GM20000 (cell line): ENCODE results near the gene SUGCT.
A peak's percentile ranks its signal among the peaks of the same experiment; 100 is the strongest.
"Not testable (repeated sequence)": the region's sequence is repeated elsewhere in the genome, so short reads cannot be mapped to it uniquely, and the experiment has no call there.

Source experiments
- DNase-seq: peaks from one replicate; pipeline ENCODE4 v3.0.0; 2012; ENCODE audit warnings: low spot score
- TF ChIP-seq, protein P1 (sequence below): IDR thresholded peaks from 2 replicates; pipeline ENCODE4 v1.5.1; 2012; ENCODE audit warnings: mild to moderate bottlenecking, control low read depth; ENCODE audit errors: extremely low read depth, missing control alignments

The SUGCT gene

DNA sequence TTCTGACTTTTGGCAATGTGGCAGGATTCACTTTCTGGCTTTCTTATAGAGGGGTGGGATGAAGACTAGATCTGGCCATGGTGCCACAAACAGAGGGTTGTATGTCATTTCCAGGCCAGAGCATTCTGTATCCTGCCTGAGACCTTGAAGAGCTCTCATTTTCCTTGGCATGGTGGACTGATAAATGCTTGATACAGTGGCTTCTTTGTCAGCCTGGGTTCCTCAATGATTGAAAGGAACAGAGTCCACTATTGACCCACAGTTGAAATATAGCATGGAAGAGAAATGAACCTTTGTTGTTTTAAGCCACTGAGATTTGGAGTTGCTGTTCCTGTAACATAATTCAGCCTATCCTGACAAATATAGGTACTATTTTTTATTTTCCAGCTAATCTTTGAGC lies 462.7 kb downstream of the SUGCT start:
- DNase-seq, result no peak
- TF ChIP-seq, protein P1, sequence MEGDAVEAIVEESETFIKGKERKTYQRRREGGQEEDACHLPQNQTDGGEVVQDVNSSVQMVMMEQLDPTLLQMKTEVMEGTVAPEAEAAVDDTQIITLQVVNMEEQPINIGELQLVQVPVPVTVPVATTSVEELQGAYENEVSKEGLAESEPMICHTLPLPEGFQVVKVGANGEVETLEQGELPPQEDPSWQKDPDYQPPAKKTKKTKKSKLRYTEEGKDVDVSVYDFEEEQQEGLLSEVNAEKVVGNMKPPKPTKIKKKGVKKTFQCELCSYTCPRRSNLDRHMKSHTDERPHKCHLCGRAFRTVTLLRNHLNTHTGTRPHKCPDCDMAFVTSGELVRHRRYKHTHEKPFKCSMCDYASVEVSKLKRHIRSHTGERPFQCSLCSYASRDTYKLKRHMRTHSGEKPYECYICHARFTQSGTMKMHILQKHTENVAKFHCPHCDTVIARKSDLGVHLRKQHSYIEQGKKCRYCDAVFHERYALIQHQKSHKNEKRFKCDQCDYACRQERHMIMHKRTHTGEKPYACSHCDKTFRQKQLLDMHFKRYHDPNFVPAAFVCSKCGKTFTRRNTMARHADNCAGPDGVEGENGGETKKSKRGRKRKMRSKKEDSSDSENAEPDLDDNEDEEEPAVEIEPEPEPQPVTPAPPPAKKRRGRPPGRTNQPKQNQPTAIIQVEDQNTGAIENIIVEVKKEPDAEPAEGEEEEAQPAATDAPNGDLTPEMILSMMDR, result no peak

- TF ChIP-seq, protein P1, result no peak
- no peak for DNase-seq
These were observed 464.1 kb downstream of the SUGCT start for GRCh38 chr7:40598915-40599314.

DNA sequence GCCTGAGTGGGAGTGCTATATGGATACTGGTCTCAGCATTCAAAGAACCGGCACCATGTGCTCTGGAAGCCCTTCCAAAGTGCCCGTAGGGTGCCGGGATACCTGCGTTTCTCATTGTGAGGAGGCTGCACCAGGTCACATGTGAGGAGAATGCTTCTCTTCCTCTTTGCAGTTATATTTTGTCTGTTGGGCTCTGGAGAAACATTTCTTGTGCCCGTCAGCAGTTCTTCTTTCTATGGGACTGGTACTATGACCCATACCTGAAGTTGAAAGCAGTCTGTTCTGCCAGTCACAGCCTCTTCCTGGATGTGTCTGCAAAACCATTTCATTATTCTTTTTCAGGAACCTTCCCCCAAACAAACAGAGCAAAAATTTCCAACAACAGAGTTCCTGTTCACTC lies 465.0 kb downstream of the SUGCT start:
- TF ChIP-seq, protein P1, result no peak
- DNase-seq, result no peak

DNA sequence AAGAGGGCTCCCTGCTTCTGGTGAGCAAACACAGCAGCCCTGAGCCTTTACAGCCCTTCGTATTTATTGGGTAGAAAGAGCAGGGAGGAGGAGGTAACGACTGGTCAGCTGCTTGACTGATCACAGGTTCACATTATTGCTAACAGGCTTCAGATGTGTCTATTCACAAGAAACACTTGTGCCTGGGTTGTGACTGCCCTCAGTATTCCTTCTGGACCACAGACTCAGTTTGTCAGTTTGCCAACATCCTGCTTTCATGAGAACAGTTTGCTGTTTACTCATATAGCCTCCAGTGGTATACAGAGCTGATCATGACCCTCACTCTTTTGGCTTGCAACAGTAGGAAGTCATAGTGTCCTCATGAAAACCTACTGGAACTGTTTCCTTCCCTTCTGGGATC lies 467.5 kb downstream of the SUGCT start:
- not testable (repeated sequence) for DNase-seq

- DNase-seq, result peak; percentile 45
These were observed 470.0 kb downstream of the SUGCT start for GRCh38 chr7:40604601-40605438.

DNA sequence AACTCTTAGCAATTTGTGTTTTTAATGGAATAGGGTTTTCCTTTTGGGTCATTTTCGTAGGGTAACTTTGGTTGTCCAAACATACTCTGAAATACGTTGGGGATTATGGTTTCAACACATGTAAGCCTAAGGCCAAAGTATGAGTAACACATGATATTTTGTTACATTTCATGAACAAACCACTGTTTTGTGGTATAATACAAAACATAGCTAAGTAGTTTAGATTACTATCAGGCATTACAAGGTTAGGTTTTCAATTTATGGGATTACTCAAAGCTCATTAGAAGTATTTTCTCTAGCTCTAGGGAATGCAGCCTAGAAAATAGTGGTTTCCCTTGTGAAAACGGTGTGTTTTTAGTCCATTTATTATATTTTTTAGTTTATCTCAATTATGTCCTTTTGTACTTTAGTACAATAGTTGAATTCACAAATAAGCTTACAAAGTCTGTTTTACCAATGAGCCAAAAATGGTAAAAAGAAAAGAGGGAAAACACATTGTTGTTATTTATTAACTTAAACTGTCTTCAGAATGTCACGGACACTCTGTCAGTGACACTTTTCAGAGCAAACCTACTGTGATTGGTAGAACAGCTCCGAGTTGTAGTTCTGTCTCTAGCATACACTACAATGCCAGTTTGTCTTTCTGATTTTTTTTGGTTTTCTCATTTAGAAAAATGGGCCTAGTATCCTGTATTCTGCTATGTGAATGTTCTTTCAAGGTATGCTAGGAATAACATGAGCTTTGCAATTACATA lies 473.7 kb downstream of the SUGCT start:
- no peak for DNase-seq
- TF ChIP-seq, protein P1, result no peak

More at GRCh38 chr7:40604601-40605438, 470.0 kb downstream of the SUGCT start:
- TF ChIP-seq, protein P1, result peak; percentile 60

DNA sequence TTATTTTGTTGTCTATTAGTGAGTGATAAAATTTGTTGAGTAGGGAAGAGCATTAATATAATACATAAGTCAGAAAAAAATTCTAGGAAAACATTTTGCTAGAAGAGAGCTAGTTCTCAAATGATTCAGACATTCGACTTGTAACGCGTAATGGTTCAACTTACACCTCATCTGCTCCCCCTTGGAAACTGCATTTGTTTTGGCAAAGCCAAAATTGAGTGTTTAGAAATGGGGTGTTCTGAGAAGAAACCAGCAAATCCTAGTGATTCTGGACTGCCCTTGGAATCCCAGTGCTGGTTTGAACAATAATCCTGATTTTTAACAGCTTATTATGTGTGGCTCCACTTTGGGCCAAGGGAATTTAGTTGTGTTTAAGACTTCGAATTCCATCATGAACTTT lies 475.7 kb downstream of the SUGCT start:
- TF ChIP-seq, protein P1, result no peak
- no peak for DNase-seq
